Measurements from ENCODE around the gene RACK1. TPM values are rescaled to one million over a fixed set of nuclear protein-coding genes. Genes with fewer than 3 reads are reported as not detected.

Gene RACK1

DNA sequence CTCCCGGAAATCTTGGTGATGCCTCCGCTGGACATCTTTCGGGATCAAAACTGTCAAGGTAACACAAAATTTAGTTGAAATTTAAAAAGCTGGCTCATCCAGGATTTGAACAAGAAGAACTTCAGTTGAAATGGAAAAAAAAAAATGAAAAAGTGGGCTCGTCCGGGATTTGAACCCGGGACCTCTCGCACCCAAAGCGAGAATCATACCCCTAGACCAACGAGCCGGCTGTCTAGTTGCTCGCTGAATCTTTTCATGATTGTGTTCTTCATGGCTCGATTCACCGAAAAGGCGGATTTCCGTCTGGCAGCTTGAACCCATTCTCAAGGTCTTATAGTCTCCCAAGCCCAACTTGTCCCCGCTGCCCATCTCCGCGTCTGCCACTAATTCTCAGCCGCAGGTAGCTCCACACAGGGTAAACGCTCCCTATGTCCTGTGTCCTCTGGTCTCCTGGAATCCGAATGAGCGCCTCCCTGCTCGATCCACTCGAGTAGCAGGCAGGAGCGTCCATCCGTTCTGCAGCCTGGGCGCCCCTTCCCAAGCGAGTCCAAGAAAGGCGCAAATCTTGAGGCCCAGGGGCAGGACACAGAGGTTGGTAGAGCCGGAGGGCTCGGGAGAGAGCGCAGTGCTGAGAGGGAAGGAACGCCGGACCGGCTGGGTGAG, 54.9 kb downstream of the RACK1 start:
- DNase-seq (ENCODE audit: low read depth in 1 of 2, low spot score in 1 of 2): peak in 1 of 2 experiments; percentile 78
- peak overlapping the region; percentile 83 for H3K27ac ChIP-seq (replicated peaks)
- TF ChIP-seq POLR2AphosphoS5 (IDR thresholded peaks at IDR 0.05; ENCODE audit: low read depth): no peak
- TF ChIP-seq GABPA (IDR thresholded peaks at IDR 0.05; ENCODE audit: low read depth): no peak
- TF ChIP-seq SPI1 (IDR thresholded peaks at IDR 0.05; ENCODE audit: borderline replicate concordance, low read depth): no peak
- TF ChIP-seq, protein P1, sequence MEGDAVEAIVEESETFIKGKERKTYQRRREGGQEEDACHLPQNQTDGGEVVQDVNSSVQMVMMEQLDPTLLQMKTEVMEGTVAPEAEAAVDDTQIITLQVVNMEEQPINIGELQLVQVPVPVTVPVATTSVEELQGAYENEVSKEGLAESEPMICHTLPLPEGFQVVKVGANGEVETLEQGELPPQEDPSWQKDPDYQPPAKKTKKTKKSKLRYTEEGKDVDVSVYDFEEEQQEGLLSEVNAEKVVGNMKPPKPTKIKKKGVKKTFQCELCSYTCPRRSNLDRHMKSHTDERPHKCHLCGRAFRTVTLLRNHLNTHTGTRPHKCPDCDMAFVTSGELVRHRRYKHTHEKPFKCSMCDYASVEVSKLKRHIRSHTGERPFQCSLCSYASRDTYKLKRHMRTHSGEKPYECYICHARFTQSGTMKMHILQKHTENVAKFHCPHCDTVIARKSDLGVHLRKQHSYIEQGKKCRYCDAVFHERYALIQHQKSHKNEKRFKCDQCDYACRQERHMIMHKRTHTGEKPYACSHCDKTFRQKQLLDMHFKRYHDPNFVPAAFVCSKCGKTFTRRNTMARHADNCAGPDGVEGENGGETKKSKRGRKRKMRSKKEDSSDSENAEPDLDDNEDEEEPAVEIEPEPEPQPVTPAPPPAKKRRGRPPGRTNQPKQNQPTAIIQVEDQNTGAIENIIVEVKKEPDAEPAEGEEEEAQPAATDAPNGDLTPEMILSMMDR (IDR thresholded peaks at IDR 0.05; ENCODE audit: insufficient read depth, low read length): no peak
- TF ChIP-seq, protein P2, sequence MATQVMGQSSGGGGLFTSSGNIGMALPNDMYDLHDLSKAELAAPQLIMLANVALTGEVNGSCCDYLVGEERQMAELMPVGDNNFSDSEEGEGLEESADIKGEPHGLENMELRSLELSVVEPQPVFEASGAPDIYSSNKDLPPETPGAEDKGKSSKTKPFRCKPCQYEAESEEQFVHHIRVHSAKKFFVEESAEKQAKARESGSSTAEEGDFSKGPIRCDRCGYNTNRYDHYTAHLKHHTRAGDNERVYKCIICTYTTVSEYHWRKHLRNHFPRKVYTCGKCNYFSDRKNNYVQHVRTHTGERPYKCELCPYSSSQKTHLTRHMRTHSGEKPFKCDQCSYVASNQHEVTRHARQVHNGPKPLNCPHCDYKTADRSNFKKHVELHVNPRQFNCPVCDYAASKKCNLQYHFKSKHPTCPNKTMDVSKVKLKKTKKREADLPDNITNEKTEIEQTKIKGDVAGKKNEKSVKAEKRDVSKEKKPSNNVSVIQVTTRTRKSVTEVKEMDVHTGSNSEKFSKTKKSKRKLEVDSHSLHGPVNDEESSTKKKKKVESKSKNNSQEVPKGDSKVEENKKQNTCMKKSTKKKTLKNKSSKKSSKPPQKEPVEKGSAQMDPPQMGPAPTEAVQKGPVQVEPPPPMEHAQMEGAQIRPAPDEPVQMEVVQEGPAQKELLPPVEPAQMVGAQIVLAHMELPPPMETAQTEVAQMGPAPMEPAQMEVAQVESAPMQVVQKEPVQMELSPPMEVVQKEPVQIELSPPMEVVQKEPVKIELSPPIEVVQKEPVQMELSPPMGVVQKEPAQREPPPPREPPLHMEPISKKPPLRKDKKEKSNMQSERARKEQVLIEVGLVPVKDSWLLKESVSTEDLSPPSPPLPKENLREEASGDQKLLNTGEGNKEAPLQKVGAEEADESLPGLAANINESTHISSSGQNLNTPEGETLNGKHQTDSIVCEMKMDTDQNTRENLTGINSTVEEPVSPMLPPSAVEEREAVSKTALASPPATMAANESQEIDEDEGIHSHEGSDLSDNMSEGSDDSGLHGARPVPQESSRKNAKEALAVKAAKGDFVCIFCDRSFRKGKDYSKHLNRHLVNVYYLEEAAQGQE (IDR thresholded peaks at IDR 0.05; ENCODE audit: insufficient replicate concordance, low read depth): no peak
- no peaks in the 10 kb centered on the region for H3K27me3 ChIP-seq (ENCODE audit: insufficient read depth, poor library complexity, severe bottlenecking)
- H3K4me3 ChIP-seq (replicated peaks; ENCODE audit: insufficient read depth, low read length): peak overlapping the region; percentile 86

DNA sequence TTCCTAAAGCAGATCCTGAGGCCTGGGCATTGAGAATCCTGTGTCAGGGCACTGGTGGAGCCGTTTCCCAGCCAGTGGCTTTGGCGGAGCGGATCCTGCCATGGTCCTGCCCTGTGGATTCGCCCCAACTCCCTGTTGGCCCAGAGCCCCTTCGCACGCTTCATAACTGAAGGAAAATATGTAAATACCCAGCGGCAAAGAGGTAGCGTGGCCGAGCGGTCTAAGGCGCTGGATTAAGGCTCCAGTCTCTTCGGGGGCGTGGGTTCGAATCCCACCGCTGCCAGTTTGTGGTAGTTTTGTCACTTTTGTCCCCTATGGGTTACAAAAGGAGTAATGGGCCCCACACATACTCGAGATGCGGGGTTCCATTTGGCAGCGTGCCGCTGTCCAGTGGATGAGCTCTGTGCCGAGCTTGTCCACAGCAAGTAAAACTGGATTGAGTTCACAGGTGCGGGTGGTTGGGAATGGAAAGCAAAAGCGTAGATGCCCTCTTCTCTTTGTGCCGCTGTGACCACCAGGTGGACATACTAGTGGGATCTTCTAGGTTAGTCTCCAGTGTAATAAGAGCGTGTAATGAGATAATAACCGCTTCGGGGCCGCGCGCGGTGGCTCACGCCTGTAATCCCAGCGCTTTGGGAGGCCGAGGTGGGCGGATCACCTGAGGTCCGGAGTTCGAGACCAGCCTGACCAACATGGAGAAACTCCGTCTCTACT, 56.0 kb downstream of the RACK1 start:
- peak in 1 of 2 experiments; percentile 67 for DNase-seq (ENCODE audit: low read depth in 1 of 2, low spot score in 1 of 2)
- H3K4me3 ChIP-seq (replicated peaks; ENCODE audit: insufficient read depth, low read length): peak overlapping the region; percentile 86
- TF ChIP-seq SPI1 (IDR thresholded peaks at IDR 0.05; ENCODE audit: borderline replicate concordance, low read depth) (no peak), GABPA (IDR thresholded peaks at IDR 0.05; ENCODE audit: low read depth) (no peak), POLR2AphosphoS5 (IDR thresholded peaks at IDR 0.05; ENCODE audit: low read depth) (no peak)
- TF ChIP-seq, protein P1 (IDR thresholded peaks at IDR 0.05; ENCODE audit: insufficient read depth, low read length): no peak
- TF ChIP-seq, protein P2 (IDR thresholded peaks at IDR 0.05; ENCODE audit: insufficient replicate concordance, low read depth): no peak
- H3K27me3 ChIP-seq (ENCODE audit: insufficient read depth, poor library complexity, severe bottlenecking): no peaks in the 10 kb centered on the region
- peak overlapping the region; percentile 83 for H3K27ac ChIP-seq (replicated peaks)

GRCh38 chr5:181186986-181187499, 56.7 kb downstream of the RACK1 start:
- H3K27ac ChIP-seq (replicated peaks): no peak overlapping the region
- no peak for DNase-seq (ENCODE audit: low read depth in 1 of 2, low spot score in 1 of 2)

More at GRCh38 chr5:181186986-181187499, 56.7 kb downstream of the RACK1 start:
- H3K4me3 ChIP-seq (replicated peaks; ENCODE audit: insufficient read depth, low read length): no peak overlapping the region; the same call in 1 of the 2 replicates
- TF ChIP-seq, protein P1 (IDR thresholded peaks at IDR 0.05; ENCODE audit: insufficient read depth, low read length): no peak
- no peak for TF ChIP-seq SPI1 (IDR thresholded peaks at IDR 0.05; ENCODE audit: borderline replicate concordance, low read depth)
- H3K27me3 ChIP-seq (ENCODE audit: insufficient read depth, poor library complexity, severe bottlenecking): no peaks in the 10 kb centered on the region

Small RNA genes within 50 kb of the gene (microRNA-seq; reads per million reads assigned to microRNA genes)
- not detected for gene MIR4638
